ENCODE results near the gene VMO1. TPM values are rescaled to one million over a fixed set of nuclear protein-coding genes. Genes with fewer than 3 reads are reported as not detected.

The VMO1 gene
- total RNA-seq, 2 donors from 2014 or later: 5.9 to 8.3 TPM

GRCh38 chr17:4759776-4760236 is 26.4 kb downstream of the VMO1 start:
- H3K36me3 ChIP-seq: no peaks in the 10 kb centered on the region
- H3K4me1 ChIP-seq (ENCODE audit: control insufficient read depth in 1 of 2, low read depth in 2 of 2): no peaks in the 10 kb centered on the region
- no peaks in the 10 kb centered on the region for H3K9me3 ChIP-seq
- H3K27ac ChIP-seq: no peak overlapping the region
- no peaks in the 10 kb centered on the region for H3K27me3 ChIP-seq (replicated peaks; ENCODE audit: insufficient read depth)
- DNase-seq (ENCODE audit: low spot score) (no peak), ATAC-seq (ENCODE audit: insufficient number of reproducible peaks, low FRiP score, low read depth) (no peak)
- TF ChIP-seq, protein P1, sequence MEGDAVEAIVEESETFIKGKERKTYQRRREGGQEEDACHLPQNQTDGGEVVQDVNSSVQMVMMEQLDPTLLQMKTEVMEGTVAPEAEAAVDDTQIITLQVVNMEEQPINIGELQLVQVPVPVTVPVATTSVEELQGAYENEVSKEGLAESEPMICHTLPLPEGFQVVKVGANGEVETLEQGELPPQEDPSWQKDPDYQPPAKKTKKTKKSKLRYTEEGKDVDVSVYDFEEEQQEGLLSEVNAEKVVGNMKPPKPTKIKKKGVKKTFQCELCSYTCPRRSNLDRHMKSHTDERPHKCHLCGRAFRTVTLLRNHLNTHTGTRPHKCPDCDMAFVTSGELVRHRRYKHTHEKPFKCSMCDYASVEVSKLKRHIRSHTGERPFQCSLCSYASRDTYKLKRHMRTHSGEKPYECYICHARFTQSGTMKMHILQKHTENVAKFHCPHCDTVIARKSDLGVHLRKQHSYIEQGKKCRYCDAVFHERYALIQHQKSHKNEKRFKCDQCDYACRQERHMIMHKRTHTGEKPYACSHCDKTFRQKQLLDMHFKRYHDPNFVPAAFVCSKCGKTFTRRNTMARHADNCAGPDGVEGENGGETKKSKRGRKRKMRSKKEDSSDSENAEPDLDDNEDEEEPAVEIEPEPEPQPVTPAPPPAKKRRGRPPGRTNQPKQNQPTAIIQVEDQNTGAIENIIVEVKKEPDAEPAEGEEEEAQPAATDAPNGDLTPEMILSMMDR (IDR thresholded peaks at IDR 0.05): no peak
- no peak overlapping the region for H3K4me3 ChIP-seq

DNA sequence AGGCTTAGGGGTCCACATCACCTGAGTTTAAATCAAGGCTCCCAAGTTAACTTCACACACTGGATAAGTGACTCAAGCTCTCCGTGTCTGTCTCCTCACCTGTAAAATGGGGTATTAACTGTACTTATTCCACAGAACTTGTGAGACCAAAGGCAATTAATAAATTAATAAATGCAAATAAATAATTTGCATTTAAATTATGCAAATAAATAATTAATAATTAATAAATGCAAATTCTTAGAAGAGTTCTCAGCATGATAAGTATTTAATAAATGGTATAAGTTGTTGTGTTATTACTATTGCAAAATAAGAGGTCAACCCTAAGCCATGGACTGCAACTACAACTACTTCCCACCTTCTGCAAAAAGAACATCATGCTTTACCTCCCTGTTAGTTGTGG is 32.8 kb downstream of the VMO1 start:
- TF ChIP-seq, protein P1 (IDR thresholded peaks at IDR 0.05): no peak
- no peaks in the 10 kb centered on the region for H3K27me3 ChIP-seq (replicated peaks; ENCODE audit: insufficient read depth)
- no peak overlapping the region for H3K4me3 ChIP-seq
- no peak overlapping the region for H3K27ac ChIP-seq
- ATAC-seq (ENCODE audit: insufficient number of reproducible peaks, low FRiP score, low read depth) (no peak), DNase-seq (ENCODE audit: low spot score) (no peak)
- no peaks in the 10 kb centered on the region for H3K9me3 ChIP-seq
- no peaks in the 10 kb centered on the region for H3K36me3 ChIP-seq
- no peaks in the 10 kb centered on the region for H3K4me1 ChIP-seq (ENCODE audit: control insufficient read depth in 1 of 2, low read depth in 2 of 2)

- H3K27me3 ChIP-seq (replicated peaks; ENCODE audit: insufficient read depth): no peaks in the 10 kb centered on the region
- TF ChIP-seq, protein P1 (IDR thresholded peaks at IDR 0.05): no peak
These were observed 34.2 kb downstream of the VMO1 start for GRCh38 chr17:4751932-4752331.

DNA sequence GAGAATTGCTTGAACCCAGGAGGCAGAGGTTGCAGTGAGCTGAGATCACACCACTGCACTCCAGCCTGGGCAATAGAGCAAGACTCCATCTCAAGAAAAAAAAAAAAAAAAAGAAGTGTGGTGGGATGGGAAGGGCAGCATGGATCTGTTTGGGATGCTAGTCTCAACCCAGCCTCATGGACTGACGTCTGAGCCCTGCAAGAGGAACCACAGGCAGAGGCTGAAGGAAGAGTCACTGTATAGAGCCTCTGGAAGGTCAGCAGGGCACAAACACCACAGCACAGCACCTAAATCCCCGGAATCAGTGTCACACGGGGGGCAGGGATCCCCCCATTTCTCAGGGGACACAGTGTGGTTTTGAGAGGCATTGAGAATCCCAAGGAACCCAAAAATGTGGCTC is 35.6 kb downstream of the VMO1 start:
- DNase-seq (ENCODE audit: low spot score): no peak
- H3K36me3 ChIP-seq: no peaks in the 10 kb centered on the region
- TF ChIP-seq, protein P1 (IDR thresholded peaks at IDR 0.05): no peak
- no peak for ATAC-seq (ENCODE audit: insufficient number of reproducible peaks, low FRiP score, low read depth)
- no peaks in the 10 kb centered on the region for H3K4me1 ChIP-seq (ENCODE audit: control insufficient read depth in 1 of 2, low read depth in 2 of 2)
- no peak overlapping the region for H3K4me3 ChIP-seq
- H3K9me3 ChIP-seq: no peaks in the 10 kb centered on the region
- H3K27me3 ChIP-seq (replicated peaks; ENCODE audit: insufficient read depth): no peaks in the 10 kb centered on the region
- no peak overlapping the region for H3K27ac ChIP-seq

More at GRCh38 chr17:4751932-4752331, 34.2 kb downstream of the VMO1 start:
- no peaks in the 10 kb centered on the region for H3K4me1 ChIP-seq (ENCODE audit: control insufficient read depth in 1 of 2, low read depth in 2 of 2)
- no peak overlapping the region for H3K27ac ChIP-seq
- DNase-seq (ENCODE audit: low spot score): no peak
- H3K4me3 ChIP-seq: no peak overlapping the region
- H3K9me3 ChIP-seq: no peaks in the 10 kb centered on the region
- no peaks in the 10 kb centered on the region for H3K36me3 ChIP-seq
- ATAC-seq (ENCODE audit: insufficient number of reproducible peaks, low FRiP score, low read depth): no peak

GRCh38 chr17:4748686-4749085 is 37.5 kb downstream of the VMO1 start:
- DNase-seq (ENCODE audit: low spot score) (no peak), ATAC-seq (ENCODE audit: insufficient number of reproducible peaks, low FRiP score, low read depth) (no peak)
- no peaks in the 10 kb centered on the region for H3K9me3 ChIP-seq
- no peak overlapping the region for H3K27ac ChIP-seq
- H3K4me1 ChIP-seq (ENCODE audit: control insufficient read depth in 1 of 2, low read depth in 2 of 2): peaks cover 0 to 5% of the 10 kb centered on the region in 2 donors
- H3K36me3 ChIP-seq: no peaks in the 10 kb centered on the region
- H3K27me3 ChIP-seq (replicated peaks; ENCODE audit: insufficient read depth): no peaks in the 10 kb centered on the region
- H3K4me3 ChIP-seq: no peak overlapping the region
- TF ChIP-seq, protein P1 (IDR thresholded peaks at IDR 0.05): no peak

Measured in thoracic aorta (tissue), 2 donors.